ENCODE data around the gene HES6.

HES6 gene

DNA sequence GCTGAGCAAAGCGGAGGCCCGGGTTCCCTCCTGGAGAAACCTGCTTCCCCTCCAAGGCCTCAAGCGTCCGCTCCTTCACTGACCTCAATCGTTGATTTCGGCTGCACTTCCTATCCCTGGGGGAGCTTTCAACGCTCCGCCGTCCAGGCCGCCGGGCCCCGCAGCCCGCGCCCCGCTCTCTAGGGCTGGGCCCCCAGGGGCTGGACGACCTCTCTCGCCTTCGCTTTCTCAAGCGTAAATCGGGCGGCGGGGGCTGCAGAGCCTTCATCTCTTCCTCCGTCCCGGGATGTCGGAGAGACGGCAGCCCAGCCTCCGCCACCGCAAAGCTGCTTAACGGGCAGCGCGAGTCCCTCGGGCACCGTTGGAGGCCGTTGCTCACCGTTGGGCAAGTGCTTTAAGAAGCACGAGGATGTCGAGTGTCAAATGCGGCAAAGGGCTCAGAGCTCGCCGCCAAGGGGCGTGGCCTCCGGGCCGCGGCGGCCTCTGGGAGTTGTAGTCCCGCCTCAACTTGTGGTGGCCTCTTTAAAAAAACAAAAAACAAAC lies 8.5 kb downstream of the HES6 start:
- DNase-seq: peak; percentile 74

DNA sequence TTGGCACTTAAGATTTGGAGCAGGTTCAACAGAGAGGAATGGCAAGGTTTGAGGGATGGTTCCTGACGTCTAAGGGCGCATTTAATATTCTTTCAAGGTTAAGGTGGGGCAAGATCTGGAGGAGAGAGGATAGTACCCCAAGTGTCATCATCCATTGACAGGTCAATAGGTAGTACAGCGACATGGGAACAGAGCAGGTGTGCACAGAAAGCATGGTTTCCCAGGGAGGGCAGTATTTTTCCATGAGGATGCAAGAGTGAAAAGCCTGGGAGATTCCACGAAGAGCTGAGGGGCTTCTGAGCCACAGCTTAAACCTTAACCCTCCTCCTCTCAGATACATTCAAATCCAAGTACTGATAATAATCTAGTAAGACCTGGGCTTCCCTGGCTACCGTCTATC lies 9.1 kb downstream of the HES6 start:
- no peak for DNase-seq

DNA sequence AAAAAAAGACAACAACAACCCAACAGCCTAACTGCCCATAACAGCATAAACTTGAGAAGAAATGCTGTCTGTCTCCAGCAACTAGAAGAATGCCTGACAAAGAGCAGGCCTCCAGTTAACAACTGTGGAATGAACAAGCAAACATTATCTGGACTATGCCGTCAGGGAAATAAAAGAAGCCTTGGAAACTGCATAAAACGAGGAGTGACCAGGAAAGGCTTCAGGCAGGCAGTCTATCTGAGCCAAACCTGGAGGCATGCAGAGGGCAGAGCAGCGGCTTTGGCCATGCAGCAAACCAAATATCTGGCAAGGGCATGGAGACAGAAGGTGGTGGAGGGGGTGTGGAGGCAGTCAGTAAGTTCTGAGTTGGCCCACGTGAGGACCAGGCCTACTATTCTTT lies 11.1 kb downstream of the HES6 start:
- no peak for DNase-seq

- no peak for DNase-seq
These were observed 12.2 kb downstream of the HES6 start for GRCh38 chr2:238227587-238228032.

GRCh38 chr2:238226698-238227586 lies 12.9 kb downstream of the HES6 start:
- no peak for DNase-seq

- DNase-seq: no peak
These were observed 13.7 kb downstream of the HES6 start for GRCh38 chr2:238225911-238226697.

DNA sequence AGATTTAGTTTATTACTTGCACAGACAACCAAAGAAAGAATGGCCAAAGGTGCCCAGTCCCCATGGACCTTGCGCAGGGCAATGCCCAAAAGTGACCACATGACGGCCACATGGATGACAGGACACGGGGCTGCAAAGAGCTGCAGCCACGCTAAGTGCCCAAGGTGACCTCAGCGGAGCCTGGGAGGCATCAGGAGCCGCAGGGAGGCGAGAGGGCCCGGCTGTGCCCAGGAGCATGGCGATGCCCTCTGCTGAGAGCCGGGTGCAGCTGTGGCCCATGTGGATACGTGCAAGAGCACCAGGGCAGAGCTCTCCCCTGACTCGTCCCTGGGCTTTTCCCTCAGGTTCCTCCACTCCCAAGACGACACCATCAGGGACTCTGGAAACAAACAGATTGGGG lies 14.7 kb downstream of the HES6 start:
- no peak for DNase-seq

GRCh38 chr2:238224356-238225035 lies 15.3 kb downstream of the HES6 start:
- DNase-seq: no peak

DNA sequence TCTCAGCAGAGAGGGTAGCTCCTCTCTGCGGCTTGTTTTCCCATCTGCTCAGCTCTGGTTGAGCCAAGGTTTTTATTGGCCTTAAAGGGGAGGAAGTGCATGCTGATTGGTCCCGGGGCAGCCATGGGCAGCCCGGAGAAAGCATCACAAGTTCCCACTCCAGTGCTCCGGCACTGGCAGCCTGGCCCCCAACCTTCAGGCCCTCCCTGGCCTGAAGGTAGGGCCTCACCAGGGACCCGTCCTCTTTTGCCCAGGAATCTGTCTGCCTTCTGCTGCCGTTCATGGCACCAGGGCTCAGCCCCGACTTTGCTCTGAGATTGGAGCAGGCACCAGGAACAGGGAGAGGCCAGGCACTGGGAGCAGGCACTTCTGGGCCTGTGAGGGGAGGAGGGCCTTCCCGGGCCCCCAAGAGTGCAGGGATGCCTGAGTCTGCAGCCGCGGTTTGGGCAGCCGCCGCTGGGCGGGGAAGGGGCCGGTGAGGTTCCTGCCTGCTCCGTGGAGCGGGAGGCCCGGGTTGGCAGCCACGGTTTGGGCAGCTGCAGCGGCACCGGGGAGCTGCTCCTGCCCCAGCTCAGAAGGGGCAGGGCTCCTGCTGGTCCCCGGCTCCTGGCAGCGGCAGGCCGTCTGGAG lies 18.8 kb downstream of the HES6 start:
- DNase-seq: peak; percentile 82

DNA sequence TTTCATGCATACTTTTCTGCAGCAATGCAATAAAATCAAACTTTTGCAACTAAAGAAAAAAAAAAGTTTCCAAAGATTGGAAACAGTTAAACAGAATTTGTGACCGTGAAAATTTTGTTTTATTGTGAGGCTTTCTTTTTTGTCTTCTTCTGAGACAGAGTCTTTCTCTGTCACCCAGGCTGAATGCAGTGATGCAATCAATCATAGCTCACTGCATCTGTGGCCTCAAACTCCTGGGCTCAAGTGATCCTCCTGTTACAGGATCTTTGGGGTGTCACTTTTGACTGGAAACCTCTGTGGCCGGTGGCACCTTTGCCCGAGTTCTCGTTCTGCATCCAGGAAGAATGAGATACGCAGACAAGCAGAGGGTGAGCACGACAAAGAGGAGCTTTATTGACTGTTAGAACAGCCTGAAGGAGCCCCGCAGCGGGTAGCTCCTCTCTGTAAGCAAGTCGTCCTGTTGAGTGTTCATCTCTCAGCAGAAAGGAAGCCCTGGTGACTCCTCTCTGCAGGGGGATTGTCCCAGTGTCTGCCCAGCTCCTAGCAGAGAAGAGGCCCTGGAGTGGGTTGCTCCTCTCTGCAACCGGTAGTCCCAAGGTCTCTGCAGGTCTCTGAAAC lies 19.5 kb downstream of the HES6 start:
- DNase-seq: peak; percentile 64

- DNase-seq: peak; percentile 90
These were observed 23.1 kb downstream of the HES6 start for GRCh38 chr2:238216651-238217184.

- no peak for DNase-seq
These were observed 32.8 kb downstream of the HES6 start for GRCh38 chr2:238207006-238207405.

GRCh38 chr2:238203973-238204683 lies 35.7 kb downstream of the HES6 start:
- no peak for DNase-seq

DNA sequence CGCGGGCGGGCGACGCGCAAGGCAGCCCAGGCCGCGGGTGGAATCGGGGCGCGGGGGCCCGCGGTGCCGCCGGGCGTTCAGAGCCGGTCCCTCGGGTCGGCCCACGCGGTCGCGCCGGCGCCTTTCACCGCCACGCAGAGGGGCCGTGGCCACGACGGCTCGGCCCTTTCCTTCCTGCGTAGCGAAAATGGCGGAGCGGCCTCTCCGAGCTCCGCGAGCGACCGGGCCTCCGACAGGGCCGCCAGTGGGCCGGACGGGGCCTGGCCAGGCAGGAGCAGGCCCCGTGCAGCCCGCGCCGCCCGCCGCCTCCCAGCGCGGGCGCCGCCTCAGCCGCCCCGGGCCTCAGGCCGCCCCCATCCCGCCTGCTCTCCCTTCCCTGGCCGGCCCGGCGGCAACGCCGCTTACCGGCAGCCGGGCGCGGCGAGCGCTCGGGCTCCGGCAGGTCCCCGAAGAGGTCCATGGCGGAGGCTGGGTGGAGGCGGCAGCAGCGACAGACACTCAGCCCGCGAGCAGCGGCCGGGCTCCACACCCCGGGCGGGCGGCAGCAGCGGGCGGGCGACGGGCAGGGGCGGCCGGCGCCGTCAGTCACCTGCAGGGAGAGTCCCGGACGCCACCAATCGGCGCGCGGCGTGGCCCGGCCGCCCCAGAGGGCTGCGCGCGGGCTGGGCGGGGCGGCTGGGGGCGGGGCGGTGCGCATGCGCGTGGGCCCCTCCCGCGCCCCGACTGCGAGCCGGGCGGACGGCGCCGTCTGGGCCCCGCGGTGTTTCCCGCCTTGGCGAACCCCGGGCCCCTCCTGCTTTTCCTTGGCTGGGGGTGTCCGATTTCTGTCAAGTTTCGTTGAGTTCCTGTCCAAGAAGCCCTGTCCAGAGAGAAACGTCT lies 36.5 kb downstream of the HES6 start, which contains the start of gene ILKAP:
Gene ILKAP (minus strand): TSS at position 602 of the 879 bp plus-strand sequence. CDS start 142 bp downstream, at position 460.
- DNase-seq: peak; percentile 85

DNA sequence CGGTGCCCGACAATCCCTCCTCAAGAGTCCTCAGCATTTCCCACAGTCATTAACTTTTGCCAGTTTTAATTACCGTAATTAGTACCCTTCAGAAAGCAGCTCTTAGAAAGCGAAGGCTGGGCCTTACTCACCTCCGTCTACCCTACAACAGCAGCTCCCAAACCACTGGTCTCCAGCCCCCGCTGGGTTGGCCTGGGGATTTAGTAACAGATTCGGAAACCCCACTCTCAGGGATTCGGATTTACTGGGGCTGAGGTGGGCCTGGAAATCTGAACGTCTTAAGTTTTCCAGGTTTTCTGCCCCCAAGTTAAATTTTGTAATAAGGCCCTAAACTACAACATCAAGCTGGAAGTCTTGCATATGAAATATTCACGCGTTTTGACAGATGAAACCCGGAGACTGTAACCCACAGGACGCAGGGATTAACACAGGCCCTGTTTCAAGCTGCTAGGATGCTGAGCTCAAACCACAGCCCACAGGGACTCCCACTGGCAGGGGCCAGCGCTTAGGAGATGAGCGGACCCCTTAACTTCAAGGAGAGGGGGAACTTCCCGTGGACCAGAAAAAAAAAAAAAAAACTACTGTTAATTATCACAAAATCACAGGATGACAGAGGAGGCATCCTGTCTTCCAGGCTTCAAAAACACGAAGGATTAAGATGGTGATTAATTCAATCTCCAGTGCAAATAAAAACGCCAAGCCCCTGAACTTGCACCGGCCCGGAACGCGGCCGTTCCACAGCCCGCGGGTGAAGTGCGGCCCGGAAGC lies 37.3 kb downstream of the HES6 start:
- DNase-seq: no peak

DNA sequence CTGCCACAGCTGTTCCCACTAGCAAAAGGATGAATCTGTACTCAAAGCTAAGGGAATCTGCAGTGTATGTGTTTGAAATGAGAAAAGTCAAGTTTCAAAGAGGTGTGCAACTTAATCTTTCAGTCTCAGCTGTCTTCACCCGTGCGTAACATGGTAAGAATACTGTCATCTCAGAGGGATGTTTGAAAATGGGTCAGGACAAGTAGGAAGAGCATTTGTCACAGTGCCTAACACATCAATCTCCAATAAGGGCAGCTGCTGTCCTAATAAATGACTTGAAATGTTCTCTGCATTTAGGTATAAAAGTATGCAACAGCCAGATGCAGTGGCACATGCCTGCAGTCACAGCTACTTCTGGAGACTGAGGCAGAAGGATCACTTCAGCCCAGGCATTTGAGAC lies 49.4 kb downstream of the HES6 start:
- no peak for DNase-seq

All from midbrain (tissue), 1 donor.